NCI-H1092 (cell line): ENCODE data around the gene PRKAG2.

Experiments used
- DNase-seq: peaks from one replicate; lab custom pipeline; 2025; lab: John Stamatoyannopoulos, UW

Gene PRKAG2

DNA sequence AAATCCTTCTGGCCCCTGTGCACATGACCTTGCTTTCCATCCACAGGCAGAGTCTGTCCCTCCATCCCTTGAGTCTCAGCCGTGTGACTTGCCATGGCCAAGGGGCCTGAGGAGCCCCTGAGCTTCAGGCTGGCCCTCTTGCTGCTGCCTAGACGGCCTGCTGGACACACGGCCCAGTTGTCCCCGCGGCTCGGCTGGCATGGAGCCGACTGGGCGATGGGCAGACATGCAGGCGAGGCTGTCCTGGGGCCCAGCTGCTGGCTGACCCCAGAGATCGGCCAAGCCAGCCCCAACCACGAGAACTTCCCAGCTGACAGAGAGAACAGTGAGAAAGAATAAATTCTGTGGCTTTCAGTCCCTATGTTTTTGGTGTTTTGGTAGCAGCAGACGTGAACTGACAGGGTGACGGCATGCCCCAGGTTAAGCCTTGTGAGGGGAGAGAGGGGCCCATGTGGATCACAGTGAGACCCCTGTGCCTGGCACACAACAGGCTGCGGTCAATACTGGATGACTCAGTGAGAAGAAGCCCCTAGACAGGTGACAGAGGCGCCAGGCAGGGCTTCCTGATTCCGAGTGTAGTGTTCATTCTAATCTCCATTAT is 11.7 kb downstream of the PRKAG2 start:
- no peak for DNase-seq

DNA sequence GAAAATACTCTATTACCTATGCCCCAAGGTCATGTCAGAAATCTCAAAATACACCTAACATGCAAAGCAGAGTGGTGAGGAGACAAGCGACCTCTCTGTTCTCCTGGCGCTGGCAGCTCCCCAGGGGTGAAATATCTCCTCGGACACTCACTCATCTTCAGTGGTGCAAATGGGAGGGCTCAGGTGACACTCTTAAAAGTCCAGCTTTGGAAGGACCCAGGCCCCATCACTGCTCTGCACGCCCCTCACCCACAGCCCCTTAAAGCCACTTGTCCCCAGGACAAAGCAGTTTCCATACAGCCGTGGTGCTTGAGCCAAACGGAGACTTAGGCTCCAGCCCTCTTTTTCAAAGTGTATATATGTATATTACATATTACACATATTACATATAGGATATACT is 12.4 kb downstream of the PRKAG2 start:
- DNase-seq, result no peak

DNA sequence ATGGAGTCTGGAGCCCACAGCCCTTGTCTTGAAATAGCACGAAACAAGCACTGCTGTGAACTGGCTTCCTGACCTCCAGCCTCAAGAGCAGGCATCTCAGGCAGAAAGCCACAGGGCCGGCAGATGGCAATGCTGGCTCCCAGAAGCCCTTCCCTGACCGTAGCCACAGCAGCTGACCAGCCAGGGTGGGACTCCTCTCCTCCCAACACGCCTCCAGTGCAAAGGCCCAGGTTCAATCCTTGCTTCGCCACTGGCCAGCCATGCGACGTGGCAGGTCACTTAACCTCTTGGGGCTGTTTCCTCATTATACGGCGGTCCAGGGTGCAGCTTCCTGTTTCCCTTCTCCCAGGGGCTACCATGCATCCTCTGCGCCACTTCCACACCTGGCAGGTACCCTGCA is 12.8 kb downstream of the PRKAG2 start:
- DNase-seq, result no peak

- no peak for DNase-seq
Measured at GRCh38 chr7:151863386-151864079, 13.4 kb downstream of the PRKAG2 start.

DNA sequence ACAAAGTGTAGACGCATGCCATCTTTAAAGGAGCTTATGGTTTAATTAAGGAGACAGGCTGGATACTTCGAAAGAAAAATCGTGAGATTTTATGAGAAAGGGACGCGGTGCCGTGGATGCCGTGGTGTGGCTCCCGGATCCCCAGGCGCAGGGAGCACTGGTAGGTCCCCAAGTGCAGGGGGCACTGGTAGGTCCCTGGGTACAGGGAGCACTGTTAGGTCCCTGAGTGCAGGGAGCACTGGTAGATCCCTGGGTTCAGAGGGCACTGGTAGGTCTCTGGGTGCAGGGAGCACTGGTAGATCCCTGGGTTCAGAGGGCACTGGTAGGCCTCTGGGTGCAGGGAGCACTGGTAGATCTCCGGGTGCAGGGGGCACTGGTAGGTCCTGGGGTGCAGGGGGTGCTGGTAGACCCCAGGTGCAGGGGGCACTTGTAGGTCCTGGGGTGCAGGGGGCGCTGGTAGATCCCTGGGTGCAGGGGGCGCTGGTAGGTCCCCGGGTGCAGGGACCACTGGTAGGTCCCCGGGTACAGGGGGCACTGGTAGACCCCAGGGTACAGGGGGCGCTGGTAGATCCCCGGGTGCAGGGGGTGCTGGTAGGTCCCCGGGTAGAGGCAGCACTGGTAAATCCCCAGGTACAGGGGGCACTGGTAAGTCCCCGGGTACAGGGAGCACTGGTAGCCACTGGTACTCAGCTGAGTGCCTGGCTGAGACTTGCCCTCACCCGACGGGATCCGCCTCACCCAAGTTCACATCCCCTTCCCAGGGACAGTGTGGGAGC is 14.1 kb downstream of the PRKAG2 start:
- DNase-seq, result no peak

DNA sequence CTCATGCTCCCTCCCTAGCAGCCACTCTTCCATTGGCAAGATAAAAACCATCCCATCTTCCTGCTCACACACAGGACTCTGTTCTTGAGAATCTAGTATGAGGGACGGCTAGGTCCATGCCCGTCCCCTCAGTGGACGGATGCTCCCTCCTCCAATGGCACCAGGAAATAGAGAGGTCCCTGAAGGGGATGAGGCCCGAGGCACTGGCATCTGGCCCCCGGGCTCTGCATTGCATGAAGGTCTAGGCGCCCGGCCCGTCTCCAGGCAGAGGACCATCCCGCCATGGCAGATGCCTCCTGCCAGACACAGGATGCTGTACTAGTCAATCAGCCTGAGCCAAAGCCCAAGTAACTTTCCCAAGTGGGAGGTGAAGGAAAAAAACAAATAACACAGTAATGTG is 15.0 kb downstream of the PRKAG2 start:
- no peak for DNase-seq

DNA sequence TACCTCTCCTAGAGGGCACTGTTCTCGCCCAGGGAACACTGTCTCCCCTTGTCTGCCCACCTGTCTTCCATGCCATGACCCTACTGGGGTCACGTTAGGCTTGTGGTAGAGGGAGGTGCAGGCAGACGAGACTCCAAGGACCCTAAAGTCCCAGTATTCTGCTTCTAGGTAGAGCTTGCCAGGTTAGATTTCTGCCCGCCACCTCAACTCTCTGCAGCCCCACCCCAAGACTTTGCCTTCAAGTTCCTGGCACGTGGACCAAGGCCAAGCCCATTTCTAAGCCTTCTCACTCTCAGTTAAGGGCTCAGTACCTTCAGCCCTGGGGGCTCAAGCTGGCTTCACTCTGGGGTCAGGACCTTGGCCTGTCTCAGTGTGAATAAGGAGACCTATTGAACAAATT is 16.1 kb downstream of the PRKAG2 start:
- no peak for DNase-seq

DNA sequence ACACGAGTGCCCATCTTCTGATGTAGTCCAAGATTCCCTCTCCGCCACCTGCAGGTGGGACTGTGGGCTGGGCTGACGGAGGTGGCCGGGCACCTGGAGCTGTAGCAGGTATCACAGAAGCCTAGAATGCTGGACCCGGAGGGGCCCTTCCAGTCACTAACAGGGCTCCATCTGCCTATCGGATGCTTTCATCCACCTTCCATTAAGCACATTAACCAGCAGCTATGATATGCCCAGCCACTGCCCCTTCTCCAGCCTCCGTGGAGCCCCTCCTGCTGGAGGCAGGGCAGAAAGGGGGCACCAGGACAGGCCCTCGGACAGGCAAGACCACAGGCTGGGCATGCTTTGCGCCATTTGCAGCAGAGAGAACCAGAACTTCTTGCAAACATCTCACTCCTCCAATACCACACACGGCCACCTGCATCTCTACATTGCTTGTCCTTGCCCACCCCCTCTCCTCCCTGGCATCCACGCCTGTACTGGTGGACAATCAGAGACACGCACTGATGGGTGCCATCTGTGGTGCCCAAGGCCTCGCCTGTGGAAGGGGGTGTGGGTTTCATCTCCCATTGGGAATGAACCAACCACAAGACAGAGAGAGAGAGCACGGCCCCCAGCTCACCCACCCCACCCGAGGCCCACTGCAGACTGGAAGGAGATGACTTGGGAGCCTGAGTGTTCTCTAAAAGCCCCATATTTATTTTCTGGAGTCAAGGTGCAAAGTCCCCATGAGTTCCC is 16.8 kb downstream of the PRKAG2 start:
- DNase-seq, result no peak

GRCh38 chr7:151859111-151859947 is 17.6 kb downstream of the PRKAG2 start:
- DNase-seq, result no peak

DNA sequence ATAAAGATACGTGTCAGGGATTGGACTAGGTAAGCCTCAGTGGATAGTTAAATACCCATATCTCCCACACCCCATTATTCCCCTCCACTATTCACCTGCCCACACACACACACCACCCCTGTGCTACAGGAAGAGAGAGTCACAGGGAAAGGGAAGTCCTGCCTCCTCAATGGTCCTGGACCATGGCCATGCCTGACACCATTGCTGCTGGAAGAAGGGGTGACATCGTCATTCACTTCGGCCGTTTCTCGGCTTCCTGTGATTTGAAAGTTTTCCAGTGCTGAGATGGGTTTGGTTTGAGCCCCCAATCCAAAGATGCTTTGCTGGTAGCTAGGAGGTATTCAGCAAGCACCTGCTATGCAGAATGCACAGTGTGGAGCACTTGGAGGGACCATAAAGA is 18.5 kb downstream of the PRKAG2 start:
- no peak for DNase-seq

- no peak for DNase-seq
Measured at GRCh38 chr7:151857866-151858450, 19.0 kb downstream of the PRKAG2 start.

DNA sequence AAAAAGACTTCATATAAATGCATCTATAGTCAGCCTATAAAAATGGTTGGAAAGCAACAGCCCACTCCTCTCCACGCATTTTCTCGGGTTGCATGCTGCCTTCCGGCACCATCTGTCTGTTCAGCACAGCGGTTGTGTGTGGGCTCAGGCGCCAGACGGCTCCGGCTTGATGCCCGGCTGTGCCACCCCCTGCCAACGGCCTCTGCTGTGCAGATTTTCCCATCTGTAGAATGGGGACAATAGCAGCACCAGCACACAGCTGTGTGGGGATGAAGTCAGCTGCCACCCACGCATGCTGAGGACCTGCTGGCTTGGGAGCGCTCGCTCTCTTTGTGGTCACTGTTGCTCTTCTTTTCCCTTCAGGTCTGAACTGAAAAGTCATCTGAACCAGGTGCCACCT is 19.5 kb downstream of the PRKAG2 start:
- no peak for DNase-seq

GRCh38 chr7:151856516-151856915 is 20.4 kb downstream of the PRKAG2 start:
- no peak for DNase-seq

- no peak for DNase-seq
Measured at GRCh38 chr7:151856098-151856497, 20.8 kb downstream of the PRKAG2 start.

DNA sequence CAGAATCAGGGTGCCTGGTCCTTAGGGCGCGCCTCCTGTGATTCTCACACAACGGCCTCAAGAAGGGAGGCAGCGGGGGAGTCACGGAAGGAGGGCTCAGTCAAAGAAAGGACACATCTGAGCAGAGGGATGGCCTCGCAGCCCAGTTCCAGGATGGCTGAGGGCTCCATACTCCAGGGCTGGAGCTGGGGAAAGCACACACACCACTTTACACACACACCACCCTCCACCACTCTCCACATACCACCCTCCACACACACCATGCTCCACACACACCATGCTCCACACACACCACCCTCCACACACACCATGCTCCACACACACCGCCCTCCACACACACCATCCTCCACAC is 22.2 kb downstream of the PRKAG2 start:
- DNase-seq, result no peak

- no peak for DNase-seq
Measured at GRCh38 chr7:151853896-151854719, 22.8 kb downstream of the PRKAG2 start.

GRCh38 chr7:151852486-151853396 is 24.2 kb downstream of the PRKAG2 start:
- DNase-seq, result no peak

DNA sequence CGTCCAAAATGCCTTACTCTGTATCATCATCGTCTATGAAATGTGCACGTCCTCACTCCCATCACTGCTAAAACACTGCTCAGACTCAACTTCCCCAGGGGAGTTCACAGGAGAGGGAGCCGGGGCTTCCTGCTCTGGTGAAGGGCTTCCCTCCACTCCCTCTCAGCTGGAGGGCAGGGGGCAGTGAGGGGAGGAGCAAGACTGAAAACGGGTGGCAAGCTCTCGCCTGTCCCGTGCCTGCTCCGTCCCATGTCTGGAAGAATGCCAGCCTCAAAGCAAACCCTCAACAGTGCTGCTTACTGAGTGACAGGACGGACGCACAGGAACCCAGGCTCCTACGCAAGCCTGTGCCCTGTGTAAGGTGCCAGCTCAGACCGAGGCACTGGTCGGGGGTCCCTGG is 25.1 kb downstream of the PRKAG2 start:
- no peak for DNase-seq

- DNase-seq, result no peak
Measured at GRCh38 chr7:151851145-151851751, 25.7 kb downstream of the PRKAG2 start.
